Measurements from ENCODE around the gene BHLHE40. TPM values are rescaled to one million over a fixed set of nuclear protein-coding genes. Genes with fewer than 3 reads are reported as not detected.
A peak's percentile ranks its signal among the peaks of the same experiment; 100 is the strongest.

BHLHE40 gene
- total and polyA plus RNA-seq, 2 of the 8 experiments (the other 6 are each of a cell fraction or from before 2014, with no cell fraction given), result 1.5 to 2.2 TPM

GRCh38 chr3:4949004-4949403 is 30.2 kb upstream of the BHLHE40 start:
- Histone ChIP-seq H2AFZ (ENCODE audit: low read length) (no peak overlapping the region), H3K27ac (ENCODE audit: low read depth, low read length) (no peak overlapping the region), H3K4ac (replicated peaks; ENCODE audit: insufficient read length, low read depth, low read length) (no peak overlapping the region), H3K23me2 (ENCODE audit: low read depth, low read length) (no peaks in the 10 kb centered on the region), H3K9me3 (ENCODE audit: insufficient read depth in 2 of 2, low read depth in 1 of 2, low read length in 1 of 2) (no peaks in the 10 kb centered on the region), H2BK5ac (ENCODE audit: low read depth, low read length) (no peak overlapping the region), H2BK120ac (replicated peaks; ENCODE audit: low read depth, low read length) (no peak overlapping the region), H3K79me1 (ENCODE audit: low read depth, low read length) (no peaks in the 10 kb centered on the region), H3K79me2 (ENCODE audit: control insufficient read depth in 1 of 2, insufficient read depth in 2 of 2, low read length in 2 of 2) (no peaks in the 10 kb centered on the region), H2BK12ac (ENCODE audit: low read depth, low read length) (no peak overlapping the region), H3K27me3 (replicated peaks in 1 of 4; ENCODE audit: control insufficient read depth in 3 of 4, extremely low read depth in 1 of 4, insufficient read depth in 3 of 4, low read length in 3 of 4) (no peaks in the 10 kb centered on the region), H3K36me3 (ENCODE audit: control insufficient read depth in 2 of 4, insufficient read depth in 4 of 4, low read length in 3 of 4) (no peaks in the 10 kb centered on the region), H3K4me2 (ENCODE audit: insufficient read depth in 1 of 2, low read depth in 2 of 2, low read length in 2 of 2) (no peak overlapping the region), H2BK20ac (ENCODE audit: low read length) (no peak overlapping the region), H4K91ac (replicated peaks; ENCODE audit: insufficient read length, low read length) (no peak overlapping the region), H3K4me1 (replicated peaks in 1 of 4; ENCODE audit: control insufficient read depth in 3 of 4, insufficient read depth in 4 of 4, low read length in 3 of 4) (peaks cover 0 to 3% (median 0%) of the 10 kb centered on the region in 4 experiments; a peak in 1 of 7 replicates), H2BK15ac (ENCODE audit: low read length) (no peak overlapping the region), H2AK5ac (ENCODE audit: low read depth, low read length) (no peak overlapping the region), H3K18ac (ENCODE audit: extremely low read depth, low read length) (no peak overlapping the region; the same call in 1 of the 2 replicates), H3K4me3 (ENCODE audit: extremely low read depth in 1 of 4, insufficient read depth in 2 of 4, low read depth in 3 of 4, low read length in 4 of 4) (no peak overlapping the region), H3K9ac (replicated peaks in 1 of 4; ENCODE audit: extremely low read depth in 1 of 4, low read depth in 3 of 4, low read length in 3 of 4) (no peak overlapping the region), H4K20me1 (replicated peaks in 1 of 2; ENCODE audit: control insufficient read depth in 1 of 2, insufficient read depth in 2 of 2, low read length in 2 of 2) (no peaks in the 10 kb centered on the region), H3K23ac (ENCODE audit: insufficient read length) (no peak overlapping the region), H4K8ac (ENCODE audit: extremely low read depth, insufficient read depth, low read length) (no peak overlapping the region), H3K56ac (replicated peaks; ENCODE audit: insufficient read length, low read depth, low read length) (no peak overlapping the region), H3K14ac (ENCODE audit: insufficient read length) (no peak overlapping the region), H4K5ac (ENCODE audit: insufficient read length, low read depth, low read length) (no peak overlapping the region)
- POLR2A ChIA-PET (ENCODE audit: partially characterized antibody), result no interaction called here
- WGBS, 2 experiments (ENCODE audit: extremely low coverage in 1 of 2, insufficient coverage in 1 of 2, insufficient read length in 1 of 2, insufficient replicate concordance in 2 of 2, low coverage in 1 of 2, low lambda C conversion rate in 2 of 2, missing lambda C conversion rate in 1 of 2), result 87% methylated on average over 2 of the region's 2 CpGs; no CpG with 5 or more reads in 1 of the 2 experiments
- no peak for TF ChIP-seq GABPA (IDR thresholded peaks at IDR 0.05; ENCODE audit: borderline replicate concordance, insufficient read depth, low read length)
- peak; percentile 87 for TF ChIP-seq CEBPB (IDR thresholded peaks at IDR 0.05; ENCODE audit: low read depth, low read length)
- no peak for FAIRE-seq
- DNase-seq (ENCODE audit: low read depth in 1 of 2, low spot score in 2 of 2), result no peak
- CTCF ChIA-PET (ENCODE audit: partially characterized antibody), result interaction anchor here (0.7 to 2.3 kb wide), 7 partner anchors 11 to 1854 kb away, joined by 3 to 6 read pairs (median 3); no protein-coding TSS in a partner anchor
